GM06990 (cell line): ENCODE results near the gene NPIPB8.
"Not testable (repeated sequence)": the region's sequence is repeated elsewhere in the genome, so short reads cannot be mapped to it uniquely, and the experiment has no call there.

Source experiments
- DNase-seq: peaks from one replicate; pipeline ENCODE4 v3.0.0-alpha.2; 2011; ENCODE audit not compliant: insufficient read length; ENCODE audit errors: extremely low read depth
- H3K27me3 ChIP-seq: replicated peaks from 2 replicates; pipeline ENCODE4 v1.6.0; 2011; ENCODE audit warnings: low read length; ENCODE audit not compliant: control insufficient read depth, insufficient read depth
- H3K36me3 ChIP-seq: 2 replicates; pipeline ENCODE4 v1.5.1; 2011; ENCODE audit warnings: low read length; ENCODE audit not compliant: control insufficient read depth, insufficient read depth
- H3K4me3 ChIP-seq: replicated peaks from 2 replicates; pipeline ENCODE4 v1.5.1; 2011; ENCODE audit warnings: low read depth, mild to moderate bottlenecking, control low read depth, low read length

NPIPB8 gene

DNA sequence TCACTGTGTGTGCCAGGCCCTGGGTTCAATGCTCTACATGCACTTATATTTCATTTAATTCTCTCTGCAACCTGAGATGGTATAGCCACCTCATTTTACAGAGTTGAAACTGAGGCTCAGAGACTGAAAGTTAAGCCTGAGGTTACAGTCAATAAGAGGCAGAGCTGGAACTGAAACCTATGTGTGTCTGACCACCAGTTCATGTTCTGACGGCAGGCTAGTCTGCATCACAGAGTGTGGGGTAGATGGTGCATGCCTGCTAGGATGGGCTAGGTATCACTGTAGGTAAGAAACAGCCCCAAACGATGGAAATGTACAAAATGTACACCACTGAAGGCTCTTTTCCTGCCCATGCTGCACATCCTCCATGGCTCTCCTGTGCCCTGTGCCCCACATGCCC, 2.1 kb downstream of the NPIPB8 start:
- H3K27me3 ChIP-seq, H3K36me3 ChIP-seq, DNase-seq, H3K4me3 ChIP-seq: not testable (repeated sequence)

DNA sequence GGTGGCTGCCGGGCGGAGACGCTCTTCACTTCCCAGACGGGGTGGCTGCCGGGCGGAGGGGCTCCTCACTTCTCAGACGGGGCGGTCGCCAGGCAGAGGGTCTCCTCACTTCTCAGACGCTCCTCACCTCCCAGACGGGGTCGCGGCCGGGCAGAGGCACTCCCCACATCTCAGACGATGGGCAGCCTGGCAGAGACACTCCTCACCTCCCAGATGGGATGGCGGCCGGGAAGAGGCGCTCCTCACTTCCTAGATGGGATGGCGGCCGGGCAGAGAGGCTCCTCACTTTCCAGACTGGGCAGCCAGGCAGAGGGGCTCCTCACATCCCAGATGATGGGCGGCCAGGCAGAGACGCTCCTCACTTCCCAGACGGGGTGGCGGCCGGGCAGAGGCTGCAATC, 28.4 kb downstream of the NPIPB8 start:
- H3K27me3 ChIP-seq = not testable (repeated sequence)

DNA sequence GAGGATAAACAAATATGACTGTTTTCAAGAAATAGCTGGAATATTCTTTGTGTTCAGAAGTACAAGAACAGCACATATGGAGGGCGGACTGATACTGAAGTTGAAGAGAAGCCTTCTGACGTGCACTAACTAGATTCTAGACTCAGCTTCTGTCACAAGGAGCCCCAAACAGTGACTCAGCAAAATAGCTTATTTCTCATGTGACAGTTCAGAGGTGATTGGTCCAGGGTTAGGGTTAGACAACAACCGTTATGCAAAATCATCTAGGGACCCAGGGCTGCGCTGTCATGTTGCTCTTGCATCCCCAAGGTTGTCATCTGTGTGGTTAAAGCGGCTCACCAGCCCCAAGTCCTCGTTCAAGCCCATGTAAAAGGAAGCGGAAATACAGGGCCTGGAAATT, 29.6 kb downstream of the NPIPB8 start:
- not testable (repeated sequence) for DNase-seq, H3K36me3 ChIP-seq, H3K4me3 ChIP-seq, H3K27me3 ChIP-seq

More for the DNA sequence above, 28.4 kb downstream of the NPIPB8 start:
- H3K36me3 ChIP-seq, H3K4me3 ChIP-seq, DNase-seq: not testable (repeated sequence)

DNA sequence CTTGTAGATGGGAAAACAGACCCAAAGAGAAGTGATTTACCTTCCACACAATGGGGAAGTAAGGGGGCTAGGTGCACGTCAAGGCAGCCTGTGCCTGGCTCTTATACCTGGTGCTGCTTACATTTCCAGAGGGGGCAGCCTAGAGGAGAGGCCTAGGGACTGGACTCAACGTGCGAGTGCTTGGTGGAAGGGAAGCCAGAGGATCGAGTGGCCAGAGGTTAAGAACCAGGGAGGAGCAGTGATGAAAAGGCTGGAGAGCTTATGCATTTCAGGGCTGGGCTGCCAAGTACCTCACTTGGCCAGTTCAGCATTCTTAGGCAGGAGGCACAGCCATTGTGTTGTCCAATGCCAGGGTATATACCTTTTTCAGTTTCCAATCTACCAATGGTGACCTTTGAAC, 30.3 kb downstream of the NPIPB8 start:
- H3K4me3 ChIP-seq, H3K27me3 ChIP-seq, H3K36me3 ChIP-seq, DNase-seq: not testable (repeated sequence)

DNA sequence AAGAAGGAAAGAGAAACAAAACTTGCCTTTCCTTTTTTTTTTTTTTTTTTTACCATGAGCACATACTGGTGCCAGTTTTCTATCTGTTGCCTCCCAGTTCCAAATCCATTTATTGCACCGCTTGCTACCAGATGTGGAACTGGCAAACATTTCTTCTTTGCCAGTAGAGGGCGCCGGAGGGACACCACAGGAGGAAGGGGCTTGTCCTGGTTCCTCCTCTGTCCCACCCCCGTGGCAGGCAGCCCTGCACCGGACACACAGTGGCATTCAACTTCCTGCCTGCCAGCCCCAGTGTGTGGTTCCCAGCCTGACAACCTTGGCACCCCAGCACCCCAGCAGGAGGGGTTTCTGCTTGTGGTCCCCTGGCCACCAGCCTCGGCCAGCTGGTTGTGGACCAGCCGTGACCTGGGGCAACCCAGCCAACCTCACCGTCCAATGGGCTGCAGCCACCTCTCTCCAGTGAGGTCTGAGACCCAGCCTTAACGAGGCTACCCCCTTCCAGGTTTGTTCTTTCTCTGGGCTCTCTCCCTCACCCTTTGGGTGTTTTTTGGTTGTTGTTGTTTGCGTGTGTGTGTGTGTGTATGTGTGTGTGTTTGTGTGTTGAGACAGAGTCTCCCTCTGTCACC, 50.6 kb downstream of the NPIPB8 start:
- not testable (repeated sequence) for H3K36me3 ChIP-seq, H3K27me3 ChIP-seq, DNase-seq, H3K4me3 ChIP-seq

DNA sequence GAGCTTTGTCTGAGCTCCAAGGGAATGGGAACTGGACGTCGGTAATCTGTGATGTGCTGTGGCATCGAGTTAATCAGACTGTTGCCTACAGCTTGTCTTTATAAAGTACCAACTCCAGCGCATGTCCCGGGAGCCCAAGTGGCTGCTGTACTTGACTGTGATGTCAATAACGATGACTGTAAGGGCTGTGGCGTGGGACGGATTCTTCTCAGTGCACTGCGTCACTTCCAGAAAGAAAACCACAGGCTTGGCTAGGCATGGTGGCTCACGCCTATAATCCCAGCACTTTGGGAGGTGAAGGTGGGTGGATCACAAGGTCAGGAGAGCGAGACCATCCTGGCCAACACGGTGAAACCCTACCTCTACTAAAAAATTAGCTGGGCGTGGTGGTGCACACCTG, 51.6 kb downstream of the NPIPB8 start:
- not testable (repeated sequence) for H3K36me3 ChIP-seq, H3K27me3 ChIP-seq, H3K4me3 ChIP-seq, DNase-seq

DNA sequence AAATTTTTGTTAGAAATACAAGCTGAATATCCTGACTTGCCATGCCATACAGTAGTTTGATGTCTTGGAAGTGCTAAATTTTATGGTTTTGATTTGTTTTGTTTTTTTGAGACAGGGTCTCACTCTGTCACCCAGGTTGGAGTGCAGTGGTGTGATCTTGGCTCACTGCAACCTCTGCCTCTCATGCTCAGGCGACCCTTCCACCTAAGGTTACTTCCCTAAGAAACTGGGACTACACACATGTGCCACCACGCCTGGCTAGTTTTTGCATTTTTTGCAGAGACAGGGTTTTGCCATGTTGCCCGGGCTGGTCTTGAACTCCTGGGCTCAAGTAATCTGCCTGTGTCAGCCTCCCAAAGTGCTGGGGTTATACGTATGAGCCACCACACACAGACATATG, 53.9 kb downstream of the NPIPB8 start:
- H3K36me3 ChIP-seq, H3K27me3 ChIP-seq: not testable (repeated sequence)

DNA sequence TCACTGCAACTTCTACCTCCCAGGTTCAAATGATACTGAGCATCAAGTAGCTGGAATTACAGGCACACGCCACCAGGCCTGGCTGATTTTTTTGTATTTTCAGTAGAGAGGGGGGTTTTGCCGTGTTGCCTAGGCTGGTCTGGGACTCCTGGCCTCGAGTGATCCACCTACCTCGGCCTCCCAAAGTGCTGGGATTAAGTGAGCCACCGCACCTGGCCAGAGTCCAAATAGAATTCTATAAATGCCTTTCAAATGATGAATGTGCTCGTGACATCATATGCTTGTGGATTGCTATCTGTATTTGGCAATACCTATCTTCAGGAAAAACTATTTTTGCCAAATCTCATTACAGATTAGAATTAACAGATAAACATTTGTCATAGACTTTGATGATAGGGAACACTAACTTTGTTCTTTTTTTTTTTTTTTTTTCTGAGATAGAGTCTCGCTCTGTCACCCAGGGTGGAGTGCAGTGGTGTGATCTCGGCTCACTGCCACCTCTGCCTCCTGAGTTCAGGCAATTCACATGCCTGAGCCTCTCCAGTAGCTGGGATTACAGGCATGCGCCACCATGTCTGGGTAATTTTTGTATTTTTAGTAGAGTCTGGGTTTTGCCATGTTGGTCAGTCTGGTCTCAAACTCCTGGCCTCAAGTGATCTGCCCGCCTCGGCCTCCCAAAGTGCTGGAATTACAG, 55.5 kb downstream of the NPIPB8 start:
- H3K36me3 ChIP-seq, DNase-seq: not testable (repeated sequence)

More for the DNA sequence above, 53.9 kb downstream of the NPIPB8 start:
- DNase-seq, H3K4me3 ChIP-seq: not testable (repeated sequence)

DNA sequence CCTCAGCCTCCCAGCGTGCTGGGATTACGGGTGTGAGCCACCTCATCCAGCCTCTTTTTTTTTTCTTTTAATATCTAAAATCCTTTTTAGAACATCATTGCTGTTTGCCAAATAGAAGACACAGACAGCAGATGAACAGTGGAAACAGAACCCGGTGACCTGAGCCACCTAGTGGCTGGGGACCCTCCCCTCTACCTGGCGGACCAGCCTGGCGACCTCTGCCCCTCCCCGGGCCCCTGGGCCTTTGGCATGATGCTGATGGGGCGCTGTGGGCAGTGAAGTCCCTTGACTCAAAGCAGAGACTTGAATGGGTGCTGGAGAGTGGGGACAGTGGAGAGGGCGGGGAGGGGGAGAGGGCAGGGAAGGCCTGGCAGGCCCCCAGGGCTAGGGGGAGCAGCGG, 61.9 kb downstream of the NPIPB8 start:
- not testable (repeated sequence) for DNase-seq, H3K36me3 ChIP-seq, H3K27me3 ChIP-seq, H3K4me3 ChIP-seq

More for the DNA sequence above, 55.5 kb downstream of the NPIPB8 start:
- H3K4me3 ChIP-seq, H3K27me3 ChIP-seq: not testable (repeated sequence)

DNA sequence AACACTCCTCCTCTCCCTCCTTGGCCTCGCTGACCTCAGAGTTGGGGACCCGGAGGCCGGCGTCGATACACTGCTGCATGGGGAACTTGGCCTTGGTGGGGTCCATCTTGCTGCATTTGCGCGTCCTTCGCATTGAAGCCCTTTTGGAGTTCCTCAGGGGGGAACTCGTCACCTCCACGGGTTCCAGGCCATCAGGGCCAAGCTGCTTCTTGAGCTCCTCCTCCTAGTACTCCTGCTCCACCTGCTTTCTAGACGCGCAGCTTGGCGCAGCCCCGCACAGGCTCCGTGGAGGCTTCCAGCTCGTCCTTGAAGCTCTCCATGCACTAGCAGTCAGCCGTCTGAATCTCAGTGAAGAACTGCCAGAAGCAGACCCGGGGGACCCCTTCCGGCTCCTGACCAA, 62.5 kb downstream of the NPIPB8 start:
- not testable (repeated sequence) for H3K4me3 ChIP-seq, H3K36me3 ChIP-seq, DNase-seq, H3K27me3 ChIP-seq

DNA sequence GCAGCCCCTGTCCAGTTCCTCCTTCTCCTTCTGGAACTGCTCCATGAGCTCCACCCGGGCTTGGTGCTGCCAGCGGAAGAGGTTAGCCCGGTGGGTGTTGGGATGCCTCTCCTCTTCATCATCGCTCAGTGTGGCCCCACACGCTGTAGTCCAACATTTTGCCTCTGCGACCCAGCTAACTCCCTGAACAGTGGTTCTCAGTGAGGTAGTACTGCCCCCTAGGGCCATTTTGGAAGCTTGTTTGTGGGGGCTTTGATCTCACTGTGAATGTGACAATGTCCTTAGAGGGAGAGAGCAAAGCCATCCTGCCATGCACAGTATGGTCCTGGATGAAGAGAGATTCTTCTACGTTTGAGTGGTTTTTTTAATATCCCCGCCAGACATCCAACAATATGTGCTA, 63.5 kb downstream of the NPIPB8 start:
- not testable (repeated sequence) for H3K36me3 ChIP-seq, H3K27me3 ChIP-seq, DNase-seq

DNA sequence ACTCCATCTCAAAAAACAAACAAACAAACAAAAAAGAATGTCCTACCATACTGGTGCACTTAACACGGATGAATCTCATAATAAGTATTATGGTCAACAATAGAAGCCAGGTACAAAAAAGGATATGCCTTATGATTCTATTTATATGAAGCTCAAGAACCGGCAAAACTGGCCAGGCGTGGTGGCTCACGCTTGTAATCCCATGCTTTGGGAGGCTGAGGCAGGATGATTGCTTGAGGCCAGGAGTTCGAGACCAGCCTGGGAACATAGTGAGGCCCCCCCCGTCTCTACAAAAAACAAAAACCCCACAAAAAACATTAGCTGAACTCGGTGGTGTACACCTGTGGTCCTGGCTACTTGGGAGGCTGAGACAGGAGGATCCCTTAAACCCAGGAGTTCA, 66.4 kb downstream of the NPIPB8 start:
- not testable (repeated sequence) for H3K27me3 ChIP-seq

More for the DNA sequence above, 63.5 kb downstream of the NPIPB8 start:
- not testable (repeated sequence) for H3K4me3 ChIP-seq

More for the DNA sequence above, 66.4 kb downstream of the NPIPB8 start:
- not testable (repeated sequence) for H3K4me3 ChIP-seq, DNase-seq, H3K36me3 ChIP-seq
